Liver (tissue), 9 donors: ENCODE results near the gene SCARB1. TPM values are rescaled to one million over a fixed set of nuclear protein-coding genes. Genes with fewer than 3 reads are reported as not detected.

ENCODE experiments used
- DNase-seq: peaks from one replicate; pipeline ENCODE4 v3.0.0-alpha.2; 2017; ENCODE audit warnings: low spot score
- H3K27ac ChIP-seq, 2 donors: one replicate each; pipeline ENCODE4 v1.7.0; 2013; ENCODE audit warnings: inconsistent platforms in 2 of 2, low read length in 2 of 2, control low read depth in 1 of 2, low read depth in 1 of 2, mild to moderate bottlenecking in 1 of 2
- H3K27me3 ChIP-seq, 4 donors: one replicate each; pipeline versions ENCODE4 v1.6.1 to v1.7.0; 2013; ENCODE audit warnings: low read length in 3 of 4, inconsistent platforms in 1 of 4, mild to moderate bottlenecking in 1 of 4, moderate library complexity in 1 of 4; ENCODE audit not compliant: control insufficient read depth in 4 of 4, insufficient read depth in 4 of 4
- H3K36me3 ChIP-seq, 4 donors: one replicate each; pipeline versions ENCODE4 v1.6.1 to v1.7.0; 2013; ENCODE audit warnings: low read length in 3 of 4, mild to moderate bottlenecking in 3 of 4, low read depth in 1 of 4, moderate library complexity in 1 of 4; ENCODE audit not compliant: control insufficient read depth in 4 of 4, insufficient read depth in 3 of 4
- H3K4me1 ChIP-seq, 4 donors: one replicate each; pipeline versions ENCODE4 v1.6.1 to v1.7.0; 2013; ENCODE audit warnings: low read length in 3 of 4, mild to moderate bottlenecking in 3 of 4, moderate library complexity in 1 of 4; ENCODE audit not compliant: control insufficient read depth in 4 of 4, insufficient read depth in 4 of 4
- H3K4me3 ChIP-seq, 3 donors: one replicate each; pipeline versions ENCODE4 v1.6.1 to v1.7.0; 2013; ENCODE audit warnings: low read length in 3 of 3, control low read depth in 1 of 3, low read depth in 1 of 3, mild to moderate bottlenecking in 1 of 3
- H3K9ac ChIP-seq, 2 donors: one replicate each; pipeline ENCODE4 v1.7.0; 2013; ENCODE audit warnings: low read length in 2 of 2, mild to moderate bottlenecking in 2 of 2, moderate library complexity in 2 of 2, control low read depth in 1 of 2, low read depth in 1 of 2
- H3K9me3 ChIP-seq, 4 donors: one replicate each; pipeline versions ENCODE4 v1.6.1 to v1.7.0; 2013; ENCODE audit warnings: low read length in 3 of 4; ENCODE audit not compliant: control insufficient read depth in 4 of 4
- EGR1 ChIP-seq, 2 donors: IDR thresholded peaks; 2 replicates each; pipeline ENCODE4 v1.6.1; 2016 to 2018; ENCODE audit warnings: antibody characterized with exemption in 2 of 2, low read depth in 2 of 2
- FOXA1 ChIP-seq: IDR thresholded peaks from 2 replicates; pipeline ENCODE4 v1.6.1; 2016; ENCODE audit warnings: antibody characterized with exemption
- FOXA2 ChIP-seq: IDR thresholded peaks from 2 replicates; pipeline ENCODE4 v1.6.1; 2016; ENCODE audit warnings: antibody characterized with exemption
- GABPA ChIP-seq, 2 donors: IDR thresholded peaks in 1 of 2; conservative IDR thresholded peaks in 1 of 2; 2 replicates each; pipeline ENCODE4 v1.6.1; 2016; ENCODE audit warnings: antibody characterized with exemption in 2 of 2, mild to moderate bottlenecking in 1 of 2, moderate library complexity in 1 of 2
- HNF4A ChIP-seq, 2 donors: conservative IDR thresholded peaks; 2 replicates each; pipeline ENCODE4 v1.6.1; 2016; ENCODE audit warnings: antibody characterized with exemption in 2 of 2, mild to moderate bottlenecking in 2 of 2
- HNF4G ChIP-seq: IDR thresholded peaks from 2 replicates; pipeline ENCODE4 v1.6.1; 2016; ENCODE audit warnings: antibody characterized with exemption
- JUND ChIP-seq, 2 donors: IDR thresholded peaks; 2 replicates each; pipeline ENCODE4 v1.6.1; 2016; ENCODE audit warnings: antibody characterized with exemption in 2 of 2
- NR2F2 ChIP-seq: IDR thresholded peaks from 2 replicates; pipeline ENCODE4 v1.6.1; 2016; ENCODE audit warnings: antibody characterized with exemption
- RAD21 ChIP-seq, 2 donors: IDR thresholded peaks; 2 replicates each; pipeline ENCODE4 v1.6.1; 2016; ENCODE audit warnings: antibody characterized with exemption in 2 of 2, mild to moderate bottlenecking in 2 of 2
- REST ChIP-seq: IDR thresholded peaks from 2 replicates; pipeline ENCODE4 v1.6.1; 2016; ENCODE audit warnings: antibody characterized with exemption, mild to moderate bottlenecking
- RXRA ChIP-seq, 2 donors: IDR thresholded peaks; 2 replicates each; pipeline ENCODE4 v1.6.1; 2017 to 2018; ENCODE audit warnings: antibody characterized with exemption in 2 of 2, mild to moderate bottlenecking in 1 of 2
- TAF1 ChIP-seq: conservative IDR thresholded peaks from 2 replicates; pipeline ENCODE4 v1.6.1; 2016; ENCODE audit warnings: antibody characterized with exemption, mild to moderate bottlenecking
- WGBS: extraction: QIAGEN DNeasy Blood & Tissue Kit; methylation state at CpG from one replicate; pipeline ENCODE4 v1.1.7; 2013; 5-methylcytosine and 5-hydroxymethylcytosine counted together
- polyA plus RNA-seq, 2 donors: library from polyadenylated mRNA; stranded (reverse) in 1 of 2; unstranded in 1 of 2; fragments of 200-250 nt in 1 of 2; fragments of >200 nt in 1 of 2; fragmentation: Nextera tagmentation in 1 of 2; extraction: Ambion mirVana in 1 of 2; gene quantifications; one replicate each; pipeline versions ENCODE4 v1.2.1 to v1.2.3, GENCODE V29; 2013 to 2015
- total RNA-seq, 2 donors: library from RNA; depleted of rRNA; stranded (reverse); fragments of >200 nt; gene quantifications; one replicate each; pipeline ENCODE4 v1.2.3, GENCODE V29; 2014
- TF ChIP-seq, protein P1 (sequence below): IDR thresholded peaks from 2 replicates; pipeline ENCODE4 v1.6.1; 2016; ENCODE audit warnings: antibody characterized with exemption
- TF ChIP-seq, protein P2 (sequence below): IDR thresholded peaks from 2 replicates; pipeline ENCODE4 v1.6.1; 2016; ENCODE audit warnings: antibody characterized with exemption
- TF ChIP-seq, protein P3 (sequence below): fragments of 150-350 bp; IDR thresholded peaks from 2 replicates; pipeline ENCODE4 v1.5.1; 2017; ENCODE audit warnings: improper control_type of control experiment, low read depth, low read length; ENCODE audit not compliant: missing input control
- donor health status: healthy.
- donor health status: healthy.
- donor health status: healthy.
- donor health status: healthy.
- donor health status: healthy.

Gene SCARB1
- total and polyA plus RNA-seq, 4 donors: 85.3 to 289 (median 141) TPM

- Histone ChIP-seq H3K9me3 (peaks cover 2 to 10% (median 6%) of the 10 kb centered on the region in 4 donors), H3K4me1 (peaks cover 2 to 8% (median 4%) of the 10 kb centered on the region in 4 donors), H3K27me3 (no peaks in the 10 kb centered on the region), H3K36me3 (no peaks in the 10 kb centered on the region), H3K9ac (no peak overlapping the region), H3K27ac (no peak overlapping the region), H3K4me3 (no peak overlapping the region)
- WGBS: 72% methylated on average over 4 of the region's 4 CpGs
- DNase-seq: no peak
- TF ChIP-seq EGR1 (IDR thresholded peaks at IDR 0.05; ENCODE audit: low read depth in 2 of 2) (no peak), HNF4A (conservative IDR thresholded peaks at IDR 0.05) (no peak), RAD21 (IDR thresholded peaks at IDR 0.05) (no peak), REST (no peak), GABPA (IDR thresholded peaks at IDR 0.05 in 1 of 2, conservative IDR thresholded peaks at IDR 0.05 in 1 of 2) (no peak), JUND (IDR thresholded peaks at IDR 0.05) (no peak), TAF1 (no peak), RXRA (IDR thresholded peaks at IDR 0.05) (no peak), FOXA1 (no peak), FOXA2 (no peak), NR2F2 (no peak)
- TF ChIP-seq, protein P1, sequence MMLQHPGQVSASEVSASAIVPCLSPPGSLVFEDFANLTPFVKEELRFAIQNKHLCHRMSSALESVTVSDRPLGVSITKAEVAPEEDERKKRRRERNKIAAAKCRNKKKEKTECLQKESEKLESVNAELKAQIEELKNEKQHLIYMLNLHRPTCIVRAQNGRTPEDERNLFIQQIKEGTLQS: no peak
- TF ChIP-seq, protein P2, sequence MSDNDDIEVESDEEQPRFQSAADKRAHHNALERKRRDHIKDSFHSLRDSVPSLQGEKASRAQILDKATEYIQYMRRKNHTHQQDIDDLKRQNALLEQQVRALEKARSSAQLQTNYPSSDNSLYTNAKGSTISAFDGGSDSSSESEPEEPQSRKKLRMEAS: no peak
- TF ChIP-seq, protein P3, sequence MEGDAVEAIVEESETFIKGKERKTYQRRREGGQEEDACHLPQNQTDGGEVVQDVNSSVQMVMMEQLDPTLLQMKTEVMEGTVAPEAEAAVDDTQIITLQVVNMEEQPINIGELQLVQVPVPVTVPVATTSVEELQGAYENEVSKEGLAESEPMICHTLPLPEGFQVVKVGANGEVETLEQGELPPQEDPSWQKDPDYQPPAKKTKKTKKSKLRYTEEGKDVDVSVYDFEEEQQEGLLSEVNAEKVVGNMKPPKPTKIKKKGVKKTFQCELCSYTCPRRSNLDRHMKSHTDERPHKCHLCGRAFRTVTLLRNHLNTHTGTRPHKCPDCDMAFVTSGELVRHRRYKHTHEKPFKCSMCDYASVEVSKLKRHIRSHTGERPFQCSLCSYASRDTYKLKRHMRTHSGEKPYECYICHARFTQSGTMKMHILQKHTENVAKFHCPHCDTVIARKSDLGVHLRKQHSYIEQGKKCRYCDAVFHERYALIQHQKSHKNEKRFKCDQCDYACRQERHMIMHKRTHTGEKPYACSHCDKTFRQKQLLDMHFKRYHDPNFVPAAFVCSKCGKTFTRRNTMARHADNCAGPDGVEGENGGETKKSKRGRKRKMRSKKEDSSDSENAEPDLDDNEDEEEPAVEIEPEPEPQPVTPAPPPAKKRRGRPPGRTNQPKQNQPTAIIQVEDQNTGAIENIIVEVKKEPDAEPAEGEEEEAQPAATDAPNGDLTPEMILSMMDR: no peak
Measured at GRCh38 chr12:124761871-124762270, 101.8 kb downstream of the SCARB1 start.

- no peaks in the 10 kb centered on the region for H3K36me3 ChIP-seq
- WGBS: 98% methylated on average over 7 of the region's 7 CpGs
- H3K9ac ChIP-seq: no peak overlapping the region
- DNase-seq: no peak
- H3K27ac ChIP-seq: no peak overlapping the region
- TF ChIP-seq FOXA2 (no peak), HNF4A (conservative IDR thresholded peaks at IDR 0.05) (no peak), HNF4G (no peak)
- no peak overlapping the region for H3K4me3 ChIP-seq
- no peaks in the 10 kb centered on the region for H3K27me3 ChIP-seq
- peaks cover 2 to 10% (median 6%) of the 10 kb centered on the region in 4 donors for H3K9me3 ChIP-seq
- H3K4me1 ChIP-seq: peaks cover 0 to 9% (median under 1%) of the 10 kb centered on the region in 4 donors
Measured at GRCh38 chr12:124761056-124761455, 102.6 kb downstream of the SCARB1 start.
